Prostate gland (tissue), 2 donors: ENCODE results near the gene MIGA2.

ENCODE experiments used
- CTCF ChIP-seq, 4 experiments: fragments of 200-600 bp in 2 of 4; fragments of 450-650 bp in 2 of 4; sonication (generic) in 2 of 4; IDR thresholded peaks; 1 replicate in 3 of 4; 2 replicates in 1 of 4; pipeline ENCODE4 v1.5.1; 2016 to 2019; ENCODE audit warnings: antibody characterized with exemption in 4 of 4, mild to moderate bottlenecking in 2 of 4, moderate library complexity in 2 of 4
- POLR2A ChIP-seq: fragments of 450-650 bp; IDR thresholded peaks from one replicate; pipeline ENCODE4 v1.6.1; 2016; ENCODE audit warnings: antibody characterized with exemption, mild to moderate bottlenecking

- TF ChIP-seq POLR2A = no peak
- TF ChIP-seq CTCF (IDR thresholded peaks at IDR 0.05) = no peak
Observed at GRCh38 chr9:129072171-129072570, 35.7 kb downstream of the MIGA2 start.
